K562 (cell line): ENCODE results near the gene ARHGEF17. TPM values are rescaled to one million over a fixed set of nuclear protein-coding genes. Genes with fewer than 3 reads are reported as not detected.
A peak's percentile ranks its signal among the peaks of the same experiment; 100 is the strongest.

ENCODE experiments used
- ATF1 ChIP-seq, 2 experiments: fragments of 450-650 bp in 1 of 2; IDR thresholded peaks; 2 replicates each; pipeline ENCODE4 v1.6.1; 2016; ENCODE audit warnings: missing compliant biosample characterization in 1 of 2, missing genetic modification characterization in 1 of 2
- ATF2 ChIP-seq: sonication (generic); formaldehyde crosslinking; IDR thresholded peaks from 2 replicates; pipeline ENCODE4 v1.8.1; 2022; ENCODE audit warnings: missing genetic modification reagents
- CHAMP1 ChIP-seq: fragments of 450-650 bp; IDR thresholded peaks from 2 replicates; pipeline ENCODE4 v1.6.1; 2016; ENCODE audit warnings: mild to moderate bottlenecking
- CXXC5 ChIP-seq: fragments of 250-450 bp; sonication (Bioruptor Pico); IDR thresholded peaks from 2 replicates; pipeline ENCODE4 v1.8.0; 2022; ENCODE audit warnings: inconsistent platforms, mild to moderate bottlenecking, moderate library complexity
- LCOR ChIP-seq: sonication (generic); formaldehyde crosslinking; IDR thresholded peaks from 2 replicates; pipeline ENCODE4 v1.8.0; 2022; ENCODE audit warnings: mild to moderate bottlenecking, missing genetic modification reagents
- SMARCA5 ChIP-seq: fragments of 450-650 bp; IDR thresholded peaks from 2 replicates; pipeline ENCODE4 v1.6.1; 2016
- SRSF9 ChIP-seq: fragments of 200-400 bp; formaldehyde crosslinking; IDR thresholded peaks from 2 replicates; pipeline ENCODE4 v1.6.1; 2017; ENCODE audit warnings: low read depth, low read length, borderline replicate concordance
- STAT5A ChIP-seq: IDR thresholded peaks from 2 replicates; pipeline ENCODE4 v1.6.1; 2012; ENCODE audit warnings: low read length, inconsistent platforms, borderline replicate concordance
- TAF9B ChIP-seq: fragments of 450-650 bp; IDR thresholded peaks from 2 replicates; pipeline ENCODE4 v1.6.1; 2018; ENCODE audit warnings: mild to moderate bottlenecking; ENCODE audit not compliant: partially characterized antibody
- USF1 ChIP-seq: sonication (generic); formaldehyde crosslinking; IDR thresholded peaks from 2 replicates; pipeline ENCODE4 v1.9.0; 2022; ENCODE audit warnings: mild to moderate bottlenecking, missing genetic modification reagents
- ZBTB43 ChIP-seq: sonication (generic); formaldehyde crosslinking; IDR thresholded peaks from 2 replicates; pipeline ENCODE4 v1.8.0; 2023; ENCODE audit warnings: mild to moderate bottlenecking, missing genetic modification reagents
- ZNF239 ChIP-seq: fragments of 250-450 bp; sonication (Bioruptor Pico); IDR thresholded peaks from 2 replicates; pipeline ENCODE4 v1.4.0; 2020; ENCODE audit warnings: mild to moderate bottlenecking
- ZNF398 ChIP-seq: fragments of 250-450 bp; sonication (Bioruptor Pico); IDR thresholded peaks from 2 replicates; pipeline ENCODE4 v1.8.0; 2021; ENCODE audit warnings: moderate library complexity, mild to moderate bottlenecking, inconsistent platforms
- ZNF76 ChIP-seq: fragments of 250-450 bp; sonication (Bioruptor Pico); IDR thresholded peaks from 2 replicates; pipeline ENCODE4 v1.4.0; 2020; ENCODE audit warnings: mild to moderate bottlenecking, moderate library complexity, borderline replicate concordance
- polyA plus RNA-seq, 8 experiments: library from polyadenylated mRNA; depleted of rRNA in 4 of 8; stranded (reverse) in 5 of 8; unstranded in 3 of 8; fragments of >200 nt; fragmentation: Nextera tagmentation in 2 of 8; fragmentation: Illumina TruSeq in 1 of 8; extraction: Ambion mirVana in 2 of 8; extraction: Trizol in 1 of 8; gene quantifications; 2 replicates each; pipeline versions ENCODE4 v1.2.1 to v1.2.3, GENCODE V29; 2011 to 2014; ENCODE audit warnings: inconsistent platforms in 1 of 8, missing spikeins in 1 of 8
- total RNA-seq, 7 experiments: library from RNA; depleted of rRNA in 6 of 7; stranded (reverse); fragments of >200 nt in 6 of 7; fragmentation: Illumina TruSeq in 2 of 7; extraction: Trizol in 2 of 7; gene quantifications; 2 replicates each; pipeline versions ENCODE4 v1.2.1 to v1.2.3, GENCODE V29; 2011 to 2021; ENCODE audit warnings: low replicate concordance in 1 of 7

ARHGEF17 gene
- total and polyA plus RNA-seq, 9 of the 15 experiments (the other 6 are each of a cell fraction or from before 2014, with no cell fraction given): 0.04 to 0.68 (median 0.10) TPM; not detected in 2

GRCh38 chr11:73350908-73351636, 43.0 kb downstream of the ARHGEF17 start (continued):
- TF ChIP-seq TAF9B: no peak
- TF ChIP-seq CXXC5 (CRISPR knock-in tag): peak; percentile 55
- TF ChIP-seq USF1 (CRISPR knock-in tag): no peak
- TF ChIP-seq STAT5A: no peak
- no peak for TF ChIP-seq ZNF239 (CRISPR knock-in tag)
- TF ChIP-seq SRSF9: no peak
- no peak for TF ChIP-seq SMARCA5
- no peak for TF ChIP-seq ATF2 (CRISPR knock-in tag)
- no peak for TF ChIP-seq ZBTB43
- TF ChIP-seq ATF1 (CRISPR knock-in tag; IDR thresholded peaks at IDR 0.05): no peak
- TF ChIP-seq ATF1 (tag; IDR thresholded peaks at IDR 0.05): peak; percentile 73
- TF ChIP-seq ZNF398 (CRISPR knock-in tag): no peak
- no peak for TF ChIP-seq CHAMP1
- no peak for TF ChIP-seq LCOR (CRISPR knock-in tag)
- no peak for TF ChIP-seq ZNF76 (CRISPR knock-in tag)
